H4 (cell line): ENCODE measurements around the gene PRIMA1. TPM values are rescaled to one million over a fixed set of nuclear protein-coding genes. Genes with fewer than 3 reads are reported as not detected.

Experiments
- DNase-seq: peaks from one replicate; pipeline ENCODE4 v3.0.0-alpha.2; 2015; ENCODE audit warnings: low spot score
- total RNA-seq: library from RNA; depleted of rRNA; stranded (reverse); fragments of >200 nt; shearing (Covaris generic); gene quantifications from 2 replicates; pipeline ENCODE4 v1.2.3, GENCODE V29; 2014

Gene PRIMA1
- total RNA-seq, 1 experiment from 2014 or later: 0.04 TPM

DNA sequence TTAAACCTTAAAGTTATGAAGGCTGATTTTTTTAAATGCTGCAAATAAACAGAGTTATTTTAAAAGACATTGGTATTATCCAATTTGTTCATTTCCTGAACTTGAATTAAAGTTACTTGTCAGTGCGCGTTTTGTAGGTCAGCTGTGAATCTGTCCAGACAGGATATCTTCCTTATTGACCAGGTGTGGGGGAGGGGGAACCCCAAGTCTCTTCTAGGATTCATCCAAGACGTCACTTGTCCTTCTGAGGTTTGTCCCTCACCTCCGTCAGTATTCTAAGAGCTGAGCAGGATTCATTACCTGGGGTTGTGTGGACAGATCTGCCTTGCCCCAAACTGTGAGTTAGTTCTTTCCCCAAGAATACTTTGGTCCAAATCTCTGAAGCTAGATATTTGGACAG lies 8.8 kb upstream of the PRIMA1 start:
- no peak for DNase-seq

DNA sequence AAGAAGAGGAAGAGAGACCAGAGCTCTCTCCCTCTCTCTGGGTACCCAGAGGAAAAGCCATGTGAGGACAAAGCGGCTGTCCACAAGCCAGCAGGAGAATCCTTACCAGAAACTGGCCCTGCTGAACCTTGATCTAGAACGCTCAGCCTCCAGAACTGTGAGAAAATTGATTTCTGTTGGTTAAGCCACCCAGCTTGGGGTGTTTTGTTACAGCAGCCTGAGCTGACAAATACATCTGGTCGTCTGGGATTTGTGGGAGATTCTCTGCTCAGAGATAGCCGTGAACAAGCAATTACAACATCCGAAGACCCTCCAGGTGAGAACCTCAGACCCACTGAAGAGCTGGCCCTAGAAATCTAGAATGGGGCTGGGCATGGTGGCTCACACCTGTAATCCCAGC lies 6.5 kb upstream of the PRIMA1 start:
- DNase-seq: no peak

DNA sequence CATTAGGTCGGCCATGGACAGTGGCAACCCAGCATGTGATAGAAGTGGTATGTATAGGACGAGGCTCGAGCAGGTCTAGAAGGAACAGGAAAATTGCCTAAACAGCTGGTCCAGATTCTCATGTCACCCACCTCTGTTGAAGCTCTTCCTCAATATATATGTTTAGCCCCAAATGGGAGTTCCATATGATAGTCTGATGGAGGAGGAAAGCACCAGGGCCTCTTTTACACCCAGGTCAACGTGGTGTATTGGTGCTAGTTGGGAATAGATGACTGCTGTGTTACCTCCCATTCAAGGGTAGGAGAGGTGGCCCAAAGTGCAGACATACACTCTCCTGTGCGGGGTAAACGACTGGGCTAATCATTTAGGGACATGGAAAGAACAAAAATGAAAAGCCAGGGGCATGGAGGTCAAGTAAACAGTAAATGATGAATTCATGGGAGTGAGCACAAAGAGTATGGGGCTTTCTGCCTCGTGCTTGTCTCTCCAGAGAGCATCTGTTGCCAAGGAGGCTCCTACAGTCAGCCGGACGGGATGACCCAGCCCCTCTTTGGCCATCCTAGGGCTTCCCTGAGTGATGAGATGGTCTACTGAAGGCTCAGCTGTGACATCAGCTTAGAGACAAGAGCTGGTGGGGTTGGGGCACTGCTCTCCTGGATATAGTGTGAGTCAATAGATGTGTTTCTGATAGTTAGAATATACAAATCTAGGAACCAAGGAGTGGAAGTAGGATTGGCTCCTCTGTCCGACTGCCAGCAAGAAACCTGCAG lies 5.5 kb upstream of the PRIMA1 start:
- no peak for DNase-seq

DNA sequence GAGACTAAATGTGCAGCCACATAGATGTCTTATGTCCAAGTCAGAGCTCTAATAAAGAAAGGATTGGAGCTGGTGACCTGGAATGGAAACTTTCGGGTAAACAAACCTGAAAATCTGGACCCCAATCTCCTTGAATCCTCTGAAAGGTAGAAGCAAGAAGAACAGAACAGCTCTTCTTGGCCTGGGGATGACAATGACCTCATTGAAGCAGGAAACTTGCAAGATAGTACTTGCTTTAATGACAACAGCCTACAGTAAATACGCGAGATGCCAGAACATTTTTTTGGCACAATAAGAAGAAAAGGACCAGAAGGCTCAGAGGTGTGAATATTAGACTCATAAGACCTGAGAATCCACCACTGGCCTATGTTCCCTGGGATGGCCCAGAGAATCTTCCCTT lies 4.1 kb upstream of the PRIMA1 start:
- no peak for DNase-seq

DNA sequence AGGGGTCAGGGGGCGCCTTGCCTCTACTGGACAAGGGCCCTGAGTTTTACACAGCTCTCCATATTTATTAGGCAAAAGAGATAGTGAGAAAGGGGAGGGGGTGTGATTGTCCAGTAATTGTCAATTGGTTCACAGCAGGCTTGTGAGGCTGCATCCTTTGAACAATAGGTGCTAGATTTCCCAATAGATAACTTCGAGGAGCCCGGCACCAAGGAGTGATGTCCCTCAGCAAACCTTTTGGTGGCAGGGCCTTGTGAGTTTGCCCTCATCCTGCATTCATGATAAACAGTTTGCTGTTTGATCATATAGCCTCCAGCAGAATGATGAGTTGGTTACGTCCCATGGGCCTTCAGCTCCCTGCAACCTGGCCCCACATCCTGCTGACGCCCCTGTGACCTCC lies 2.7 kb upstream of the PRIMA1 start:
- DNase-seq: no peak

DNA sequence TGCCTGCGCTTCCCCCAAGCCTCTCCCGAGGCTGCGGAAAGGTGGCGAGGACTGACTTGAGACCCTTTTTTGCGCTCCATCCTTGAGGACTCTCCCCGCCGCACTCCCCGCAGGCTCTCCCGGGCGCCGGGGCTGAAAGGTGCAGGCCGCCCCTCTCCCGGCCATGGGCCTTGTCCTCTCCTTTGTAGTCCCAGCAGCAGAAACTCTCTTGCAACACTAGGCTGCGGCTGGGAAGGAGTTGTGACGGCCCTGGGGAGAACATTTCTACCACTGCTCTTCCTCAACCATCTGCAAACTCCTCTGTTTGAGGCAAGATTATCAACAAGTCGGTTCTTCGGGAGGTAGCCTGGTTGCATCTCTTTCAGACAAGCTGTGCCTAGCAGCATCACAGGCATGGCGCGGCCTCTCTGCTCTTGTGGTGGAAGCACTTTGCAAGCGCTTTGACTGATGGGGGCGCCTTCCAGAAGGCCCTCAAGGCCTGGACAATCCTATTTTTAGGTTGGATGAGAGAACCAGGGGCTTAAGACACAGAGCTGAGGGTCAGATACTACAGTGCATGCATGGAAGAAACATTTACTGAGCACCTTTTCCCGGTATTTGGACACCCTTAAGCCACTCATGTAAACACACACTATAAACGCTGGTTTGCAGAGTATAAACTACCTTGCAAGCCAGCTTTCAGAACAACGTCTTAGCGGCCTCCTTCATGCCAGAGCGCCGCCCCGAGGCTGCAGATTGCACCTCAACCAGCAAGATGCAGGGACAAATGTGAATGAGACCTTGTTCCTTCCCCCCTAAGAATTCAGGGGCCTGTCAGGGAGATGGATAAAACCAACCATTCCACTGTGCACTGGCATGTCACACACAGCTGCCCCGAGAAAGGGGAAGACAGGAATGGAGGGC lies 1.2 kb upstream of the PRIMA1 start:
- no peak for DNase-seq

DNA sequence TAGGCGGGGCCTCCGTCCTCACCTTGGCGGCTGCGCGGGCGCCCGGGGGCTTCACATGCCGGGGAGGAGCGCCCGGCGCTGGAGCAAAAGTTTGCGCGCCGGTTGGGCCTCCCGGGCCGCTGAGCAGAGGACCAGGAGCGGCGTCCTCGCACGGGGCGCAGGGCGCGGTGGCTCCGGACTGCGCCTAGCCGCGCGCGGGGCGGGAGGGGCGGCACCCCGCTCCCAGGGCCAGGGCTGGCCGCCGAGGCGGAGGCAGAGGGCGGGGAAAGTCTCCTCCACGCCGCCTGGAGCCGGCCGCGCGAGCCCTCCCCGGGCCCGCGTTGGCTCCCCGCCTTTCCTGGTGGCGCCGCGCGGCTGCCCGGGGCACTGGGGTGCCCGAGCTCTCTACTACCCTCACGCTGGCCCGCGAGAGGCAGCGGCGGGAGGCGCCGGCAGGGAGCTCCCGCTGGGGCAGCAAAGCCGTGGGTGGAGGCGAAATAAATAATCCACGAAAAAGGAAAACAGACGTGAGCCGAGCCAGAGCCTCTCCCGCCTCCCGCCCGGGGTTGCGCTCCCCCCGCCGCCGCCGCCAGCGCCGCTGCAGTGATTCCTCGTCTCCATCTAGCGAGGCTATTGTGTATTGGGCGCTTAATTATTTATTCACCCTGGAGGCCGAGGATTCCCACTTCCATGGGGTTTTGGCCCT lies 400 bp upstream of the PRIMA1 start:
- DNase-seq: peak; percentile 22

DNA sequence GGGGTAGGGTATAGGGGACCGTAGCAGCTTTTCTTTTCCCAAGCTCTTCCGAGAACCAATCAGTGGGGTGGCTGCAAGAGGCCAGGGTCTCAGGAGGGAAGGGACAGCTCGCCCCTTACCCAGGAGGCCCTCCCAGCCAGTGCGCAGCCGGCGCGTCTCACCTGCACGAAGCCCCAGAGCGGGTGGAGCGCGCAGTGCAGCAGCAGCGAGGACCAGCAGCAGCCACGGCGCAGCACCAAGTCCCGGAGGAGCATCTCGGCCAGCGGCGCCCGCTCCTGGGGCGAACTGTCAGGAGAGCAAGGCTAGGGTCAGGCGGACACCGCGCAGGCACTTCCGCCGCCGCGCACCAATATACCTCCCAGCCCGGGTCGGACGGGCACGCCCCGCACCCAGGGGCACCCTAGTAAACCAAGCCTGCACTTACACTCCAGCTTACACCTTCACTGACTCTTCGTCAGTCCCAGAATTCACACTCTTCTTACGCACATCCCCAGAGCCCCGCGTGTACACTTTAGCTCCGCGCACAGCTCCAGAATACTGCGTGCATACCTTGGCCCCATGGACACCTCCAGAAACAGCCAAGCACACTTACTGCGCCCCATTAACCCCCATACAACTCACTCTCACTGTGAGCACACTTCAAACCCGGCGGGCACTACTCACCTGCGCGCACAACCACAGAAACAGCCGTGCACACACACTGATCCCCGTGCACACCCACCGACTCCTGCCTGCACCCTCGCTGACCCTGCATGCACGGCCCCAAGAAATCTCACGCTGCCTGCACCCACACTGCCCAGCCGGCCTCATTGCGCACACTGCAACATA lies 606 bp downstream of the PRIMA1 start:
- no peak for DNase-seq

DNA sequence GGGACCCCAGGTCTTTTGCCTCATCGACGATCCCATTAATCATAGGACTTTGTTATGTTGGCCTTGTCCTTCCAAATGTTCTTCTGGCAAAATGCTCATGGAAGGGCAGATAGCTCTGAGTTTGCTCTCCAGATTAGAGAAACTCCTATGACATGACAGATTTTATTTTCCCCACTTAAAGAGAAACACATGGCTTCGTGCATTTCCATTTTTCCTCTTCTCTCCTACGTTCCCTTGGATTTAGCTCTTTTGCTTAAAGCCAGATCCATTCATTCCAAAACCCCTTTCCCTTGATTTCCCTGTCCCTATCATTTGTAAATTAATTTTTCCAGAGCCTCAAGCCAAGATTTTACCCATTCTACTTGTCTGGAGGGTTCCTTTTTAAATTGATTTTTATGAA lies 2.9 kb downstream of the PRIMA1 start:
- DNase-seq: no peak

DNA sequence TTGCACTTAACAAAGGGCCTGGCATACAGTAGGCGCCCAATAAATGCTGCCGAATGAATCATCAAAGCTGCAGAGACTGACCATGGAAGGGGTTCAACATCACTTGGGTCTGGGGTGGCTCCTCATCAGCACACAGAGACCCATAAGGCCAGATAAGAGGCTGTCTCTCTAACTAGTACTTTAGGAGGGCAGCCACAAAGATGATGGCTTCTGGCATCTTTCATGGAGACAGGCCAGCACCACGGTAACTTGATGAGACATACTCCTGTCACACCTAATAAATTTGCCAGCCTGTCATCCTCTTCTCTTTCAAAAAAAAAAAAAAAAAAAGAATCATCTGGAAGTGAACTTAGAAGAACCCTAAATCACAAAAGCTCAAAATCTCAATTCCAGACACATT lies 3.4 kb downstream of the PRIMA1 start:
- no peak for DNase-seq

DNA sequence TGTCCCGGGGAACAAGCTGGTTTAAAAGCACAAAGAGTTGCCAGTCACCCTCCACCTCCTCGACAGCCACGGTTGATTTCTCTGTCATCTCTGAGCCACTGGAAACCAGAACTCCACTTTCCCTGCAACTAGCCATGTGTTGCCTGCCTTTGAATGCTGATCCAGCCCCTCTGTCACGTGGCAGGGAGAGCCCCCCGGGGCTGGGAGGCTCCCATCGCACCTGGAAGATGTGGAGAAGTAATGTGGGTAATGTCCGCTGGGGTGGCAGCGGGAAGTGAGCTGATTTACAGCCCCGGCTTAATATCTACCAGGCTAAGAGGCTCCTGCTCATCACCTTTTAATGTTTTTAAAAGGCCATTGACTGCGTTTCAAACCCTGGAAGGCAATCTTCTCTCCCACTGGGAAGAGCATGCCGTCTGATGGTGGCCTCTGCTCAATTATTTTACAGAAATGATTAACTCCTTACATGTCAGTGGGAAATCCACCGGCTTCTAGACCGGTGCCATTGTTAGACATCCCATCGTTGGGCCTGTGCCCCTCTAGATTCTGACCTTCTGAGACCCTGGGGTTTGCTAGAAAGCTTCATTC lies 7.4 kb downstream of the PRIMA1 start:
- no peak for DNase-seq

DNA sequence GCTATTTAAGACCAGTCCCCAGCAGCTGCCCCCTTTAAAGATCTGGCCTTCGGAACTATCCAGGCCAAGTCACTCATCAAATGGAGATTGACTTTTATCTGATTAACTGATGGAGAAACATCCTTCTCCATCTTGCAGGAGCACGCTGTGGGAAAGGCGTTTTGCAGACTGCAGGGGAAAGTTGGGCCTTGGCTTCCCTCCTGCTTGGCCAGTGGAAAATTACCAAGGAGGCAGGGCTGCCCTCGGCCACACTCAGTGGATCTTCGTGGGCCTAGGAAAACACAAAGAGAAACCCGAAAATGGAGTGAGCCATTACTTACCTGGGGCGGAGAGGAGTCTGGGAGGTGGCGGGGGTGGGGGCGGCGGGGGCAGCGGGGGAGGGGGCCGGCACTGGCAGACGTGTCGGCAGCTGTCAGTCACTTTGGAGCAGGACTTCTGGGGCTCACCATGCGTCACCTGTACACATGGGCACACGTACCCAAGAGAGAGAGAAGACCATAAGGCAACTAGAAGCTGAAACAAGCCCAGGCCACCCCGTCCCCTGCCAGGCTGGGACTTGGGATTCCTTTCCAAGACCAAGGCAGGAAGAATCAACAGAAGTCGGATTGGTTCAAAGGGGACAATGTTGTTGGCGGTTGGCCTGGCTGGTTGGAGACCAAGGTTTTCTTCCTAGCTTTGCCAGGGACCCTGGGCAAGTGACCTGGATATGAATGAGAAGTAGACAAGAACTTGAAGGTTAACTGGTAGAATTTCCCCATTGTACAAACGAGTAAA lies 9.2 kb downstream of the PRIMA1 start:
- no peak for DNase-seq

DNA sequence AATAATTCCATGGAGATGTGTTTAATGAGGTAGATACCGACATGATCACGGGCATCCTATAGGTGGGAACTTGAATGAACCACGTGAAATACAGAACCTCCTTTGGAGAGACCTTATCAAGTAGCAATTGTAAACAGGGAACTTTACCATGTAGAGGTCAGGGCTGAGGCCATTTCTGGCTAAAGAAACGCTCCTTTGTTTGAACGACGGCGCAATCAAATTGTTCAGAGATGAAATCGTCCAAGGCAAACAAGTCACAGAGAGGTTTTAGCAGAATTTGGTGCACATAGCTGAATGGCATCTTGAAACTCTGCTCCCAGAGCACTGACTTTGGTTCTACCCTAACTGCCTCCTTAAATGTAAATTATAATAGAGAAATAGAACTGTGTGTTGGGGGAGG lies 9.8 kb downstream of the PRIMA1 start:
- DNase-seq: no peak

DNA sequence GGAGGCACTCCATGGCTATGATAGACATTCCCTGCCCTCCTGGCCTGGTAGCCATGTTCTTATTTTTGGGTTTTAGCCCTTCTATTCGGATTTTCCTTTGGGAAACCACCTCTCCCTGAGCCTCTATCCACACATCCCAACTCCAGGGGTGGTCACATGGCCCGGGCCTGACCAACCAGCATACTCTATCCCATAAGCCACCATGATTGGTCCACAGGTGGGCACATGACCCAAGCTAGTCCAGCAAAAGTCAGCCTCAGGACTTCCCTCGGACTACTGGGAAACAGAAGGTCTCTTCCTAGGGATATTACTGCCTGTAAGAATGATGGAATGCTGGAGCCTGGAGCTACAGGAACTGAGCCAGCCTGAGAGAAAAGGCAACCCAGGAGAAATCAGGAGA lies 12.5 kb downstream of the PRIMA1 start:
- no peak for DNase-seq

DNA sequence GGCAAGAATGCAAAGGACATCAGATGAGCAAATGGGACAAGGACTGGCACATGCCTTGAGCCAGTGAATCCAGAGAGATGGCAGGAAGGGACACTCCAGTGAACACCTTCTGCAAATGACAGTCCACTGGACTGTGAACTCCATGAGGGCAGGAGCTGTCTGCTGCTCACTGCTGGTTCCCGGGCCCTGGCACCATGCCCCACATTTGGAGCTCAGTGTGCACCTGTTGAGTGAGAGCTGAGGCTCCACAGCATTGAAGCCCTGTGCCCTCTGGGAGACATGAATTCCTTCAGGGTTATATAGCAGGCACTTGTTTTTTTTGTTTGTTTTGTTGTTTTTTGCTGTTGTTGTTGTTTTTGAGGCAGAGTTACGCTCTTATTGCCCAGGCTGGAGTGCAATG lies 13.1 kb downstream of the PRIMA1 start:
- no peak for DNase-seq

DNA sequence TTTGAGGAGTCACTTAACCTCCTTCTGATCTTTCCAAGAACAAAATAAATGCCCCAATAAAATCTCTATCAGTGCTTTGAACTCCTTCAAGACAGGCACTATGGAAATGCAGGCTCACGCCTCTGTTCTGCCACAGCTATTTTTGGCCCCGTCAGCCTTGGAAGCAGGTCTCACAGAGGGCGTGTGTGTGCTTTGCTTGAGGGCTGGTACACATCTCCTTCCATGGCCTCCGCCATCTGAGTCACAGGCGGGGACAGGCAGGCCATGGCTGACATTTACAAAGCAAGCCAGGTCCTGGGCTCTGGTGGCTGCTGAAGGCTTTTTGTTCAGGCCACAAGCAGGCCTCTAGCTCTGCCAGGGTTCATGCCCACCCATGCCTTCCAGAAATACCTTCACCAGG lies 16.0 kb downstream of the PRIMA1 start:
- no peak for DNase-seq

DNA sequence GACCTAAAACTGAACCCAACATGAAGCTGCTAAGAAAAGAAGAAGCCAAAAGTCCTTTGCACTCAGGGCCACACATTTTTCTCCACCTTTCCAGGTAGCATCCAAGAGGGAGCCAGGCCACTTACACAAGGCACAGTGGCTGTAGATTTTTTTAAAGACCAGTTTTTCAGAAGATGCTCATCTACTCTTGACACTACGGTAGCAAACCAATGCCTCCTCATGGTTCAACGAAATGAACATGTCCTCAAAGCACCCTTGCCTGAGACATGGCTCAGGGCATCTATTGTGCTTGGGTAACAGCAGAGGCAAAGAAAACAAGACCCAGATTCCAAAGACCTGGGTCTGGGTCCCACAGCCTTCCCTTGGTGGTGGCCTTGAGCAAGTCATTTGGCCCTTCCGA lies 22.3 kb downstream of the PRIMA1 start:
- DNase-seq: no peak

DNA sequence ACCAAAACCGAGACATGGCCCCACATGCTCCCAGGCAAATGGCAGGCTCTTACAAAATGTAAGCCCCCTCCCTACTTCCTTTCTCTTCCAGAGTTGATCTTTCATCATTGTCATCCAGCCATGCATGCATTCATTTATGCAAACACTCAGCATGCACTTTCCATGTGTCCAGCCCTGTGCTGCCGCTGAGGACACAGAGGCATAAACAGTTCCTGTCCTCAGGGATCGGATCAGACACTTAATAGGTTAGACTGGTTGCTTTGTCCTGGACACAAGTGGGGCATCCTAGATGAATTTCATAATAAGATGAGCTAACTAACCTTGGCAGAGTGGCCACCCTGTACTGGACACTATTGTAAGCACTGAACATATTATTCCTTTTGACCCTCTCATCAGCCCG lies 23.1 kb downstream of the PRIMA1 start:
- DNase-seq: no peak

DNA sequence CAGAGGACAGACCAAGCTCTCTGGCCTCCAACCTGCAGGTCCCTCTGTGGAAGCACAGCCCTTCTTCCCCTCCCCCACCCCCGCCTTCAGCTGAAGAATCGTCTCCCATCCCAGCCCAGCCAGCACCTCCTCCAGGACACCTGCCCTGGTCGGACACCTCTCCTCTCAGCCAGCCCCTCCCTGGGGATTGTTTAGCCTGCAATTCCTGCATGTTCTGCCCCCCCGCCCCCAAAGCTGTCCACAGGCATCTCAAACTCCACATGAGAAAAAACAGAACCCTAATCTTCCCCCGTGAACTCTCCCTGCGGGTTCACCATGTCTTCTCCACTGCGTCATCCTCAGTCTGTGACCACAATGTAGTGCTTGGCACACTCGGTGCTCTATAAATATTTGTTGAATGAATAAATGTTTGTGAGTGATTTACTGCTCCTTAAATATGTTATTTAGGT lies 24.1 kb downstream of the PRIMA1 start:
- no peak for DNase-seq

DNA sequence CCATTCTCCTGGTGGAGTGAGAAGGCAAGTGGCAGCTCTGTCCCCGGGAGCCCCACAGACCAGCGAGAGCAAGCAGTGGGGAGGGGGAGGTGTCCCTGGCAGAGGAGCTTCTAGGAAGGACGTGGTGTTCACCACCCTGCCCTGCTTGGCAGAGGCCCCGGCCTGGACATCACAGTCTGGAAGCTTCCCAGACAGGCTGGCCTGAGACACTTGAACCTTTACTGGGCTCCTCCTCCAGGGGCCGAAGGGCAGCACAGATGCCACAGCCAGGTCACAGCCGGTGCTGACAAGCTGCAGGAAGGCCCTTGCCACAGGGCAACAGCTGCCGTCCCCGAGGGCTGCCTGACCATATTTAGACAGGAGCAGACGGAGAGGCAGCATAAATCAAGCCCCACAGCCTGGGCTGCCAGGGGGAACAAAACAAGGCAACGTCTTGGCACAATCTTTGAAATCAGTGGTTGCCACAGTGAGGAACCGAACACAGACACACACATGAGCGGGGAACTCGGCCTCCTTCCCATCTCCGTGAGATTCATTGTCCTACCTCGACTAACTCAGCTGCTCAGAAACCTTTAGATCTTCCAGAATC lies 28.5 kb downstream of the PRIMA1 start:
- no peak for DNase-seq
